SK-N-SH (cell line): ENCODE measurements around the gene COL15A1. TPM values are rescaled to one million over a fixed set of nuclear protein-coding genes. Genes with fewer than 3 reads are reported as not detected.

Source experiments
- CTCF ChIA-PET: fragments of 300-600, 350-600 bp; formaldehyde crosslinking; extraction: SDS; loops from one replicate; lab custom pipeline; 2021; lab: Yijun Ruan, JAX
- POLR2A ChIA-PET: fragments of 350-600 bp; sonication (Branson Sonifier 250); formaldehyde crosslinking; extraction: SDS; loops from one replicate; lab custom pipeline; 2020; ENCODE audit warnings: antibody characterized with exemption, inconsistent platforms; lab: Yijun Ruan, JAX
- DNase-seq: peaks from one replicate; pipeline ENCODE4 v3.0.0; 2012
- H2AFZ ChIP-seq: fragments of 200-600 bp; sonication (generic); 2 replicates; pipeline ENCODE4 v1.8.1; 2016; ENCODE audit warnings: antibody characterized with exemption, mild to moderate bottlenecking, low read depth
- H3F3A ChIP-seq: fragments of 200-600 bp; sonication (generic); replicated peaks from 2 replicates; pipeline ENCODE3; 2016; ENCODE audit warnings: antibody characterized with exemption, mild to moderate bottlenecking; ENCODE audit not compliant: insufficient read depth
- H3K27ac ChIP-seq, 2 experiments: fragments of 200-500 bp in 1 of 2; fragments of 200-600 bp in 1 of 2; sonication (Bioruptor generic) in 1 of 2; sonication (generic), shearing (Covaris generic) in 1 of 2; 2 replicates each; pipeline versions ENCODE4 v1.5.1 to v1.6.1; 2014 to 2016; ENCODE audit warnings: low read depth in 2 of 2, inconsistent platforms in 1 of 2, low read length in 1 of 2, mild to moderate bottlenecking in 1 of 2, mixed read lengths in 1 of 2
- H3K27me3 ChIP-seq: fragments of 200-600 bp; sonication (generic), shearing (Covaris generic); 2 replicates; pipeline ENCODE4 v1.6.1; 2016; ENCODE audit warnings: mixed run types; ENCODE audit not compliant: insufficient read depth
- H3K36me3 ChIP-seq, 2 experiments: fragments of 200-500 bp in 1 of 2; fragments of 200-600 bp in 1 of 2; sonication (Bioruptor generic) in 1 of 2; sonication (generic) in 1 of 2; replicated peaks in 1 of 2; 2 replicates each; pipeline versions ENCODE3 to v1.5.1; 2014 to 2016; ENCODE audit warnings: low read length in 1 of 2, mild to moderate bottlenecking in 1 of 2; ENCODE audit not compliant: insufficient read depth in 2 of 2, control insufficient read depth in 1 of 2
- H3K4me1 ChIP-seq, 2 experiments: fragments of 200-500 bp in 1 of 2; fragments of 200-600 bp in 1 of 2; sonication (Bioruptor generic) in 1 of 2; sonication (generic), shearing (Covaris generic) in 1 of 2; 2 replicates each; pipeline versions ENCODE4 v1.5.1 to v1.6.1; 2014 to 2016; ENCODE audit warnings: low read depth in 1 of 2, low read length in 1 of 2, mixed run types in 1 of 2; ENCODE audit not compliant: insufficient read depth in 2 of 2, control insufficient read depth in 1 of 2
- H3K4me2 ChIP-seq: fragments of 200-600 bp; sonication (generic), shearing (Covaris generic); 2 replicates; pipeline ENCODE4 v1.6.1; 2017; ENCODE audit warnings: mixed run types
- H3K4me3 ChIP-seq, 2 experiments: fragments of 200-500 bp in 1 of 2; fragments of 200-600 bp in 1 of 2; sonication (Bioruptor generic) in 1 of 2; sonication (generic), shearing (Covaris generic) in 1 of 2; 2 replicates each; pipeline versions ENCODE4 v1.5.1 to v1.8.1; 2014 to 2016; ENCODE audit warnings: low read depth in 2 of 2, inconsistent platforms in 1 of 2, low read length in 1 of 2, mild to moderate bottlenecking in 1 of 2, mixed read lengths in 1 of 2, moderate library complexity in 1 of 2
- H3K79me2 ChIP-seq: fragments of 200-600 bp; sonication (generic); 2 replicates; pipeline ENCODE4 v1.8.1; 2017; ENCODE audit warnings: mild to moderate bottlenecking; ENCODE audit not compliant: insufficient read depth
- H3K9ac ChIP-seq: fragments of 200-600 bp; sonication (generic); 2 replicates; pipeline ENCODE4 v1.6.1; 2017; ENCODE audit warnings: mixed run types
- H3K9me2 ChIP-seq: fragments of 200-600 bp; sonication (generic); 2 replicates; pipeline ENCODE4 v1.6.1; 2017; ENCODE audit warnings: mixed run types
- H3K9me3 ChIP-seq: fragments of 200-600 bp; sonication (generic); 2 replicates; pipeline ENCODE4 v1.6.1; 2017; ENCODE audit warnings: mixed run types, mild to moderate bottlenecking, moderate library complexity
- H4K20me1 ChIP-seq: fragments of 200-600 bp; sonication (generic); 2 replicates; pipeline ENCODE4 v1.6.1; 2017; ENCODE audit warnings: mild to moderate bottlenecking, mixed run types; ENCODE audit not compliant: insufficient read depth
- CHD2 ChIP-seq: fragments of 150-350 bp; IDR thresholded peaks from 2 replicates; pipeline ENCODE4 v1.6.1; 2018; ENCODE audit warnings: low read length; ENCODE audit not compliant: partially characterized antibody
- CTCF ChIP-seq: fragments of 200-600 bp; sonication (generic); IDR thresholded peaks from 2 replicates; pipeline ENCODE4 v1.6.1; 2017; ENCODE audit warnings: antibody characterized with exemption, mild to moderate bottlenecking, moderate library complexity
- FOSL2 ChIP-seq: IDR thresholded peaks from 2 replicates; pipeline ENCODE4 v1.4.0; 2012; ENCODE audit warnings: low read depth, mild to moderate bottlenecking, moderate library complexity, borderline replicate concordance
- FOXJ3 ChIP-seq: sonication (generic); formaldehyde crosslinking; IDR thresholded peaks from 2 replicates; pipeline ENCODE4 v1.5.1; 2020; ENCODE audit warnings: mild to moderate bottlenecking, missing genetic modification reagents
- GATA2 ChIP-seq: sonication (generic); formaldehyde crosslinking; IDR thresholded peaks from 2 replicates; pipeline ENCODE4 v1.5.0; 2020; ENCODE audit warnings: mild to moderate bottlenecking, missing genetic modification reagents
- IRF3 ChIP-seq: fragments of 150-350 bp; IDR thresholded peaks from 2 replicates; pipeline ENCODE4 v1.6.1; 2016; ENCODE audit warnings: mild to moderate bottlenecking, low read depth, low read length
- MEF2A ChIP-seq: IDR thresholded peaks from 2 replicates; pipeline ENCODE4 v1.4.0; 2012; ENCODE audit warnings: low read depth, borderline replicate concordance
- NFIC ChIP-seq: IDR thresholded peaks from 2 replicates; pipeline ENCODE4 v1.4.0; 2012; ENCODE audit warnings: borderline replicate concordance
- RAD21 ChIP-seq: IDR thresholded peaks from 2 replicates; pipeline ENCODE4 v1.6.1; 2012; ENCODE audit warnings: mild to moderate bottlenecking, low read length
- SMC3 ChIP-seq: IDR thresholded peaks from 2 replicates; pipeline ENCODE4 v1.6.1; 2012; ENCODE audit warnings: low read depth, low read length, improper control_type of control experiment
- YY1 ChIP-seq: IDR thresholded peaks from 2 replicates; pipeline ENCODE4 v1.4.0; 2012; ENCODE audit warnings: low read depth, mild to moderate bottlenecking
- ZBTB33 ChIP-seq: IDR thresholded peaks from 2 replicates; pipeline ENCODE4 v1.4.0; 2012; ENCODE audit warnings: low read depth, borderline replicate concordance
- WGBS: methylation state at CpG from one replicate; pipeline ENCODE4 v1.1.6; 2017; ENCODE audit warnings: low lambda C conversion rate; 5-methylcytosine and 5-hydroxymethylcytosine counted together
- polyA plus RNA-seq, 3 experiments: library from polyadenylated mRNA; depleted of rRNA; stranded (reverse); fragments of >200 nt; gene quantifications; 2 replicates each; pipeline ENCODE4 v1.2.3, GENCODE V29; 2012
- TF ChIP-seq, protein P1 (sequence below): IDR thresholded peaks from 2 replicates; pipeline ENCODE4; 2012
- TF ChIP-seq, protein P2 (sequence below): IDR thresholded peaks from 2 replicates; pipeline ENCODE4 v1.4.0; 2012; ENCODE audit warnings: low read depth

The COL15A1 gene
- polyA plus RNA-seq, 1 of the 3 experiments (the other 2 are of a cell fraction), result 0.84 TPM

- no peak for TF ChIP-seq SMC3
- TF ChIP-seq RAD21, result no peak
- TF ChIP-seq IRF3, result no peak
- TF ChIP-seq NFIC, result 0 out of 2 replicates have a peak, but pooled peaks have one; percentile 29
- TF ChIP-seq CTCF, result no peak
- TF ChIP-seq FOXJ3, result no peak
- no peak for TF ChIP-seq ZBTB33
- TF ChIP-seq YY1, result no peak
- no peak for TF ChIP-seq CHD2
- TF ChIP-seq, protein P1, sequence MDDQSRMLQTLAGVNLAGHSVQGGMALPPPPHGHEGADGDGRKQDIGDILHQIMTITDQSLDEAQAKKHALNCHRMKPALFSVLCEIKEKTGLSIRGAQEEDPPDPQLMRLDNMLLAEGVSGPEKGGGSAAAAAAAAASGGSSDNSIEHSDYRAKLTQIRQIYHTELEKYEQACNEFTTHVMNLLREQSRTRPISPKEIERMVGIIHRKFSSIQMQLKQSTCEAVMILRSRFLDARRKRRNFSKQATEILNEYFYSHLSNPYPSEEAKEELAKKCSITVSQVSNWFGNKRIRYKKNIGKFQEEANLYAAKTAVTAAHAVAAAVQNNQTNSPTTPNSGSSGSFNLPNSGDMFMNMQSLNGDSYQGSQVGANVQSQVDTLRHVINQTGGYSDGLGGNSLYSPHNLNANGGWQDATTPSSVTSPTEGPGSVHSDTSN, result peak; percentile 73
- 0 out of 2 replicates have a peak, but pooled peaks have one; percentile 20 for TF ChIP-seq FOSL2
- TF ChIP-seq, protein P2, sequence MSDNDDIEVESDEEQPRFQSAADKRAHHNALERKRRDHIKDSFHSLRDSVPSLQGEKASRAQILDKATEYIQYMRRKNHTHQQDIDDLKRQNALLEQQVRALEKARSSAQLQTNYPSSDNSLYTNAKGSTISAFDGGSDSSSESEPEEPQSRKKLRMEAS, result peak; percentile 48; the same call in 1 of the 2 replicates
- no peak for TF ChIP-seq GATA2 (CRISPR knock-in tag)
Observed at GRCh38 chr9:99030092-99030511, 86.4 kb downstream of the COL15A1 start (continued).

DNA sequence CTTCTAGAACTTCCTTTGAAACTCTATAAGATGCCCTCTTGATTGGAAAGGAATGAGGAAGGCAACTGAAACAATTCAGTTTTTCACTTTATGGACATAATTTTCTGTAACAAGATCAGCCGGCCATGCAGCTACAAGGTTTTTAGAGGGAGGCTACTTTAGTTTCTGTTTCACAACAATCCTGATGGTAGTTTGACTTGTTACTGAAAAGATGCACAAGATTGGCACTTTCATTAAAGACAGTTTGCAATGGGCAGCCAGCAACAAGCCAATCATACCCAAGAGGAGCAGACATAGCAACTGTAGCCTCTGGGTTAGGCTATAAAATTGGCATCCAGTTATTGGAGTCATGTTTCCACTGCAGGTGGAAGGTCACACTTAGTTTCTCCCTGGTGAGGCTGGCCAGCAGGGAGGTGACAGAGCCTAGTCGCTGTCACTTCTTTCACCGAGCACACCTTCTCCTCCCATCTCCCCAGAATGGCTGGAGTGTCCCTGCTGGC is 87.0 kb downstream of the COL15A1 start:
- Histone ChIP-seq H3K9me2 (no peaks in the 10 kb centered on the region), H3K36me3 (no peaks in the 10 kb centered on the region), H4K20me1 (no peaks in the 10 kb centered on the region), H3K27ac (peak overlapping the region in 1 of 2 experiments; percentile 66; a peak in 3 of 4 replicates), H3K9ac (peak overlapping the region; percentile 13; the same call in 1 of the 2 replicates), H3K4me1 (0 out of 4 replicates have a peak, but pooled peaks cover 0 to 10% of the 10 kb centered on the region in 2 experiments), H3F3A (peaks cover 6% of the 10 kb centered on the region), H3K9me3 (no peaks in the 10 kb centered on the region), H3K27me3 (no peaks in the 10 kb centered on the region), H2AFZ (peak overlapping the region; percentile 40; the same call in 1 of the 2 replicates), H3K4me3 (no peak overlapping the region), H3K4me2 (0 out of 2 replicates have a peak overlapping the region, but pooled peaks have one; percentile 4), H3K79me2 (no peaks in the 10 kb centered on the region)
- TF ChIP-seq MEF2A (no peak), CHD2 (no peak), FOXJ3 (no peak)
- 70% methylated on average over 3 of the region's 3 CpGs for WGBS
- no peak for DNase-seq
- ChIA-PET CTCF (no interaction called here), POLR2A (no interaction called here)
